ENCODE data around the gene PPIP5K1.

DNA sequence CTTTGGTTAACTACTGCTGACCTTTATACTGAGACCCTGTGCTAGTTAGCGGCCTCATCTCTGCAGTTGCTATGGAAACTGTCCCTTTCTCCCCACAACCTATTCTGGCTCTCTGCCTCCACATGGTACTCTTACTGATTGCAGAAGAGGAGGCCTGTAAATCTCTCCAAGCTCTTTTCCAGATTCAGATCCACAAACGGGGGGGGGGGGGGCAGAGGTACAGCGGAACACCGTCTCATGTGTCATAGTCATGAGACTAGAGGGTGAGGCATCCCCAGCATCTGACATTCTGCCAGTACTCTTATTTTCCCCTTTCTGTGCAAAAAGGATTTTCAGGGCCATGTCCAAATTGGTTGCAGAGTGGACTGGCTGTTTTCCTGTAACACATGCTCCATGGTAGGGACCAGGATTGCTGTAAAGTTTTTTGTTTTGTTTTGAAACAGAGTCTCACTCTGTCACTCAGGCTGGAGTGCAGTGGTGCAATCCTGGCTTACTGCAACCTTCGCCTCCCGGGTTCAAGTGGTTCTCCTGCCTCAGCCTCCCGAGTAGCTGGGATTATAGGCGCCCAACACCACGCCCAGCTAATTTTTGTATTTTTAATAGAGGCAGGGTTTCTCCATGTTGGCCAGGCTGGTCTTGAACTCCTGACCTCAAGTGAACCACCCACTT lies 80.9 kb downstream of the PPIP5K1 start:
- TF ChIP-seq, protein P1, sequence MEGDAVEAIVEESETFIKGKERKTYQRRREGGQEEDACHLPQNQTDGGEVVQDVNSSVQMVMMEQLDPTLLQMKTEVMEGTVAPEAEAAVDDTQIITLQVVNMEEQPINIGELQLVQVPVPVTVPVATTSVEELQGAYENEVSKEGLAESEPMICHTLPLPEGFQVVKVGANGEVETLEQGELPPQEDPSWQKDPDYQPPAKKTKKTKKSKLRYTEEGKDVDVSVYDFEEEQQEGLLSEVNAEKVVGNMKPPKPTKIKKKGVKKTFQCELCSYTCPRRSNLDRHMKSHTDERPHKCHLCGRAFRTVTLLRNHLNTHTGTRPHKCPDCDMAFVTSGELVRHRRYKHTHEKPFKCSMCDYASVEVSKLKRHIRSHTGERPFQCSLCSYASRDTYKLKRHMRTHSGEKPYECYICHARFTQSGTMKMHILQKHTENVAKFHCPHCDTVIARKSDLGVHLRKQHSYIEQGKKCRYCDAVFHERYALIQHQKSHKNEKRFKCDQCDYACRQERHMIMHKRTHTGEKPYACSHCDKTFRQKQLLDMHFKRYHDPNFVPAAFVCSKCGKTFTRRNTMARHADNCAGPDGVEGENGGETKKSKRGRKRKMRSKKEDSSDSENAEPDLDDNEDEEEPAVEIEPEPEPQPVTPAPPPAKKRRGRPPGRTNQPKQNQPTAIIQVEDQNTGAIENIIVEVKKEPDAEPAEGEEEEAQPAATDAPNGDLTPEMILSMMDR (IDR thresholded peaks at IDR 0.05; ENCODE audit: insufficient read depth, low read length) = no peak
- TF ChIP-seq POLR2AphosphoS5 (IDR thresholded peaks at IDR 0.05; ENCODE audit: low read depth) (no peak), GABPA (IDR thresholded peaks at IDR 0.05; ENCODE audit: low read depth) (no peak), SPI1 (IDR thresholded peaks at IDR 0.05; ENCODE audit: borderline replicate concordance, low read depth) (no peak)
- TF ChIP-seq, protein P2, sequence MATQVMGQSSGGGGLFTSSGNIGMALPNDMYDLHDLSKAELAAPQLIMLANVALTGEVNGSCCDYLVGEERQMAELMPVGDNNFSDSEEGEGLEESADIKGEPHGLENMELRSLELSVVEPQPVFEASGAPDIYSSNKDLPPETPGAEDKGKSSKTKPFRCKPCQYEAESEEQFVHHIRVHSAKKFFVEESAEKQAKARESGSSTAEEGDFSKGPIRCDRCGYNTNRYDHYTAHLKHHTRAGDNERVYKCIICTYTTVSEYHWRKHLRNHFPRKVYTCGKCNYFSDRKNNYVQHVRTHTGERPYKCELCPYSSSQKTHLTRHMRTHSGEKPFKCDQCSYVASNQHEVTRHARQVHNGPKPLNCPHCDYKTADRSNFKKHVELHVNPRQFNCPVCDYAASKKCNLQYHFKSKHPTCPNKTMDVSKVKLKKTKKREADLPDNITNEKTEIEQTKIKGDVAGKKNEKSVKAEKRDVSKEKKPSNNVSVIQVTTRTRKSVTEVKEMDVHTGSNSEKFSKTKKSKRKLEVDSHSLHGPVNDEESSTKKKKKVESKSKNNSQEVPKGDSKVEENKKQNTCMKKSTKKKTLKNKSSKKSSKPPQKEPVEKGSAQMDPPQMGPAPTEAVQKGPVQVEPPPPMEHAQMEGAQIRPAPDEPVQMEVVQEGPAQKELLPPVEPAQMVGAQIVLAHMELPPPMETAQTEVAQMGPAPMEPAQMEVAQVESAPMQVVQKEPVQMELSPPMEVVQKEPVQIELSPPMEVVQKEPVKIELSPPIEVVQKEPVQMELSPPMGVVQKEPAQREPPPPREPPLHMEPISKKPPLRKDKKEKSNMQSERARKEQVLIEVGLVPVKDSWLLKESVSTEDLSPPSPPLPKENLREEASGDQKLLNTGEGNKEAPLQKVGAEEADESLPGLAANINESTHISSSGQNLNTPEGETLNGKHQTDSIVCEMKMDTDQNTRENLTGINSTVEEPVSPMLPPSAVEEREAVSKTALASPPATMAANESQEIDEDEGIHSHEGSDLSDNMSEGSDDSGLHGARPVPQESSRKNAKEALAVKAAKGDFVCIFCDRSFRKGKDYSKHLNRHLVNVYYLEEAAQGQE (IDR thresholded peaks at IDR 0.05; ENCODE audit: insufficient replicate concordance, low read depth) = no peak

Measured in HL-60 (cell line).